ENCODE results near the gene FIS1.

FIS1 gene

GRCh38 chr7:101273206-101273605, 28.3 kb upstream of the FIS1 start:
- no peak for DNase-seq
- Histone ChIP-seq H3K27me3 (ENCODE audit: insufficient read depth, low read length, poor library complexity) (no peaks in the 10 kb centered on the region), H3K79me2 (ENCODE audit: insufficient read depth, low read length) (no peaks in the 10 kb centered on the region), H3K4me2 (ENCODE audit: insufficient read depth, low read length) (no peak overlapping the region), H2AFZ (ENCODE audit: low read depth, low read length) (no peak overlapping the region), H3K4me3 (ENCODE audit: low read depth in 1 of 2, low read length in 2 of 2) (no peak overlapping the region), H4K20me1 (ENCODE audit: insufficient read depth, low read length) (no peaks in the 10 kb centered on the region), H3K9me3 (ENCODE audit: insufficient read depth, low read length, severe bottlenecking) (no peaks in the 10 kb centered on the region), H3K27ac (ENCODE audit: low read length) (no peak overlapping the region), H3K9ac (ENCODE audit: low read depth, low read length) (no peak overlapping the region), H3K36me3 (ENCODE audit: insufficient read depth, low read length) (no peaks in the 10 kb centered on the region), H3K4me1 (ENCODE audit: insufficient read depth, low read length) (no peaks in the 10 kb centered on the region)
- TF ChIP-seq CTCF (IDR thresholded peaks at IDR 0.05; ENCODE audit: borderline replicate concordance, extremely low read depth, low read length, poor library complexity, severe bottlenecking) (no peak), EZH2 (IDR thresholded peaks at IDR 0.05; ENCODE audit: borderline replicate concordance, low read depth, low read length, severe bottlenecking) (no peak)
- ATAC-seq (ENCODE audit: insufficient read depth, low read depth) = no peak

- Histone ChIP-seq H2AFZ (ENCODE audit: low read depth, low read length) (no peak overlapping the region), H3K79me2 (ENCODE audit: insufficient read depth, low read length) (no peaks in the 10 kb centered on the region), H4K20me1 (ENCODE audit: insufficient read depth, low read length) (no peaks in the 10 kb centered on the region), H3K27me3 (ENCODE audit: insufficient read depth, low read length, poor library complexity) (no peaks in the 10 kb centered on the region), H3K36me3 (ENCODE audit: insufficient read depth, low read length) (no peaks in the 10 kb centered on the region), H3K4me3 (ENCODE audit: low read depth in 1 of 2, low read length in 2 of 2) (no peak overlapping the region), H3K9ac (ENCODE audit: low read depth, low read length) (no peak overlapping the region), H3K4me1 (ENCODE audit: insufficient read depth, low read length) (no peaks in the 10 kb centered on the region), H3K9me3 (ENCODE audit: insufficient read depth, low read length, severe bottlenecking) (no peaks in the 10 kb centered on the region), H3K4me2 (ENCODE audit: insufficient read depth, low read length) (no peak overlapping the region), H3K27ac (ENCODE audit: low read length) (no peak overlapping the region)
- no peak for TF ChIP-seq CTCF (IDR thresholded peaks at IDR 0.05; ENCODE audit: borderline replicate concordance, extremely low read depth, low read length, poor library complexity, severe bottlenecking)
- no peak for TF ChIP-seq EZH2 (IDR thresholded peaks at IDR 0.05; ENCODE audit: borderline replicate concordance, low read depth, low read length, severe bottlenecking)
- no peak for ATAC-seq (ENCODE audit: insufficient read depth, low read depth)
- DNase-seq = no peak
Measured at GRCh38 chr7:101271021-101271420, 26.1 kb upstream of the FIS1 start.

- no peak for DNase-seq
- Histone ChIP-seq H4K20me1 (ENCODE audit: insufficient read depth, low read length) (no peaks in the 10 kb centered on the region), H3K27ac (ENCODE audit: low read length) (no peak overlapping the region), H3K4me1 (ENCODE audit: insufficient read depth, low read length) (no peaks in the 10 kb centered on the region), H3K9me3 (ENCODE audit: insufficient read depth, low read length, severe bottlenecking) (no peaks in the 10 kb centered on the region), H3K4me3 (ENCODE audit: low read depth in 1 of 2, low read length in 2 of 2) (no peak overlapping the region), H2AFZ (ENCODE audit: low read depth, low read length) (no peak overlapping the region), H3K79me2 (ENCODE audit: insufficient read depth, low read length) (no peaks in the 10 kb centered on the region), H3K27me3 (ENCODE audit: insufficient read depth, low read length, poor library complexity) (no peaks in the 10 kb centered on the region), H3K36me3 (ENCODE audit: insufficient read depth, low read length) (no peaks in the 10 kb centered on the region), H3K4me2 (ENCODE audit: insufficient read depth, low read length) (no peak overlapping the region), H3K9ac (ENCODE audit: low read depth, low read length) (no peak overlapping the region)
- TF ChIP-seq CTCF (IDR thresholded peaks at IDR 0.05; ENCODE audit: borderline replicate concordance, extremely low read depth, low read length, poor library complexity, severe bottlenecking) = no peak
- no peak for TF ChIP-seq EZH2 (IDR thresholded peaks at IDR 0.05; ENCODE audit: borderline replicate concordance, low read depth, low read length, severe bottlenecking)
- no peak for ATAC-seq (ENCODE audit: insufficient read depth, low read depth)
Measured at GRCh38 chr7:101269664-101270063, 24.8 kb upstream of the FIS1 start.

Data from DND-41 (cell line).